ENCODE data around the gene CCHCR1.

CCHCR1 gene

DNA sequence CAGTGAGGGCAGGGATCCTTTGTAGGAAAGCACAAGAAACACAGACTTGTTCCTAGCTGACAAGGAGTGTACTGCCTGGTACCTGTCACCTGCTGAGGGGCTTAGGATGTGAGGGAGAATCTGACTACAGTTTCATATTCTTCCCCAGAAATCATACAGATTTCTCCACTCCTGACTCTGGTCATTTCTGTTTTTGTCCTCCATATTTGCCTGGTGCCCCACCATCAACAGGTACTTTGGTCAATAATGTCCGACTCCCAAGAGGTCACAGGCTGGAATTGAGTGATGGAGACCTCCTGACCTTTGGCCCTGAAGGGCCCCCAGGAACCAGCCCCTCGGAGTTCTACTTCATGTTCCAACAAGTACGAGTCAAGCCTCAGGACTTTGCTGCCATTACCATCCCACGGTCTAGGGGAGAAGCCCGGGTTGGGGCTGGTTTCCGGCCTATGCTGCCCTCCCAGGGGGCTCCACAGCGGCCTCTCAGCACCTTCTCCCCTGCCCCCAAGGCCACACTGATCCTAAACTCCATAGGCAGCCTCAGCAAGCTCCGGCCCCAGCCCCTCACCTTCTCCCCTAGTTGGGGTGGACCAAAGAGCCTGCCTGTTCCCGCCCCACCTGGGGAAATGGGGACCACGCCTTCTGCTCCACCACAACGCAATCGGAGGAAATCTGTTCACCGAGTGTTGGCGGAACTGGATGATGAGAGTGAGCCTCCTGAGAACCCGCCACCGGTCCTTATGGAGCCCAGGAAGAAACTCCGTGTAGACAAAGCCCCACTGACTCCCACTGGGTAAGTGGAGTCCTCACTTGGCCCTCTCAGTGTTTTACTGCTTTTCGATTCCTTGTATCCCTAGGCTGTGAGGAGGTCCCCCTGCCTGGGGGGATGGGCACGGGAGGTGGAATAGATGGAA is 3.9 kb upstream of the CCHCR1 start:
- DNase-seq: no peak

DNA sequence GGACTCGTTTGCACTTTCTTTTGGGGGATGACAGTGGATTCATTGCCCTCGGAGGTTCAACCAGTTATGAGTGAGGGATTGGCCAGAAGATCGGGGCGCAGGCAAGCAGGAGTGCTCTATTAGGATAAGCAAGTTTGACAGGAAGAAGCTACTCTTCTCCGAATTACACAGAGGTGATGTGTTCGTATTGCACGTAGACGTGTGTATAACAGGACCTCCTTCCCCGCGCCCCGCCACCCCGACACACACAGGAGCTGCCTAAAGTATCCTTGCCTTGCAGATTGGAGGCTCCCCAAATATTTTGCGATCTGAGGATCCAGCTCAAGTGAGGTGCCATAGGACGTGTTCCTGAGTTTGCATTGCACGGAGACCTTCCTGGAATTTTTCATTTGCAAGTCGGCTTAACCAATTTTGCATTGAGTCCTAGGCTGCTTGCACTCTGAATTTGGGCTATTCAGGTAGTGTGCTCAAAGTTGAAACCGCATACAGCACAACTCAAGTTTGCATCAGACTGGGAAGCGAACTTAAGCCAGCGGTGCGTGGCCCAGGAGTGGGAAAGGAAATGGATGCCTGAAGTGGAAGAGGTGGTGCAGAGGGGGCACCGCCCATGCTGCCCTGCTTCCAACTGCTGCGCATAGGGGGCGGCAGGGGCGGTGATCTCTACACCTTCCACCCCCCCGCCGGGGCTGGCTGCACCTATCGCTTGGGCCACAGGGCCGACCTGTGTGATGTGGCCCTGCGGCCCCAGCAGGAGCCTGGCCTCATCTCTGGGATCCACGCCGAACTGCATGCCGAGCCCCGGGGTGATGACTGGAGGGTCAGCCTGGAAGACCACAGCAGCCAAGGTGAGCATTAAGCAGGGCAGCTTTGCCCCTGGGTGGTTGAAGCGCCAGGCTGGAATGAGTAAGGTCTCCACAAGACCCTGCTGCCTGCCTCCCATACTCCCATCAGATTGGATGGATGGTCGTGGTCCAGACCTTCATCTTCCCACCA is 1.6 kb upstream of the CCHCR1 start:
- DNase-seq: peak; percentile 66

DNA sequence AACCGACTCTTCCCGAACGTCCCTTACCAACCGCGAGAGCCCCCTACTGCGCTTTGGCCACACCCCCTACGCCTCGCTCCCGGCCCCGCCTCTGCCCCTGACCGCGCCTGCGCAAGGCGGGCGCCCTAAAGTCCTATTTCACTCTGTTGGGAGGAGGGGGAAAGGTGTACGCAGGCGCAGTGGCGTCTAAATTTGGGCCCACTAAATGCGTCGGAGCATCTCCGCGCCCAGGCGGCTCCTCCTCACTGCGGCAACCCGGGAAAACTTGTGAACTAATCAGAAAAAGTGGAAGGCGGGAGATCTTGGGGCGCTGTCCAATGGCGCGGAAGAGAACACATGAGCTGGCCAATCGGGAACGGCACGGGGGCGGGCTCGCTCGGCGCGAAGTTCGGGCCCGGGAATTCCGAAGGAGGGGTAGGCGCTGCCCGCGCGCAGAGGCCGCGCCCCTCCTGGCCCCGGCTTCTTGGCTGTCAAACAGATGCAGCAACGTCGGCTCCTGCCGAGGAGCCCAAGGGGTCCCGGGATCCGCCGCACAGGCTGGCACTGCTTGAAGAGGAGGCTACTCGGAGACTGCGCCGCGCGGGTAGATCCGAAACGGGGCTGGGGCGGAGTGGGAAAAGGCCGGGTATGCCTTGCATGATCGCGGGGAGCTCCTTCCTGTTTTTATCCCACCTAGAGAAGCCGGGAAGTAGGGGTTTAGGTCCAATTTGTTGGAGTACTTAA is 699 bp upstream of the CCHCR1 start, which contains the start of gene TCF19:
Gene TCF19 (plus strand): TSS at position 450 of the 723 bp plus-strand sequence. CDS start 881 bp downstream, outside the sequence.
- peak; percentile 99 for DNase-seq

DNA sequence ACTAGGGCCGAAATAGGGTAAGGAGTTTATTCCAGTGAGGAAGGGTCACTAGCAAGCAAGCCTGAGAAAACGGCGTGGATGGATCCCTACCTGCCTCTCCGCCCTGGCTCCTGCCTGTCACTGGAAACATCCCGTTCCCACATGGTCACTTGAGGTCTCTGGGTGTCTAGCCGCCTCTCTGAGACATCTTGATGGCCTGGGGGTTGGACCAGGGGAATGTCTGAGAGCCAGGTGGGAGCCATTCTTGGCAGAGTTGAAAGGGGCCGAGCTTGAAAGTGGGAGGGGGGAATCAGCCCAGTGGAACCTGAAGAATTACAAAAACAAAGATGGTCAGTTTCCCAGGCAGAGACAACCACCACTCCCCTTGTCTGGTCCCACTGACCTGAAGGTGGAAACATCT is 961 bp downstream of the CCHCR1 start:
- DNase-seq: no peak

DNA sequence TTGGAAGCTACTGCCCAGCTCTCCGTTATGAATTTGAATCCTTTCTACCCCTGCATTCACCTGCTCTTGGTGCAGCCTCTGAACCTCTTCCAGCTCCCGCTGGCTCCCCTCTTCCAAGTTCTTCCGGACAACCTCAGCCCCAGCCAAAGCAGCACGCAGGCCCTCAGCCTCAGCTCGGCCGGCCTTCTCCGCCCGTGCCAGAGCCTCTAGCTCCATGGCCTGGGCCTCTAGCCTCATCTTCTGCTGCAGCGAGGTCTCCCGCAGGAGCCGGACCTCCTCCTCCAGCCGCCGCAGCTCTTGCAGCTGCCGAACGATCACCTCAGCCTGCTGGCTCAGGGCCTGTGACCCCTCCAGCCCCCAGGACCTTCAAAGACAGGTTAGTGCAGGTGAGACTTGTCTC is 3.2 kb downstream of the CCHCR1 start:
- no peak for DNase-seq

DNA sequence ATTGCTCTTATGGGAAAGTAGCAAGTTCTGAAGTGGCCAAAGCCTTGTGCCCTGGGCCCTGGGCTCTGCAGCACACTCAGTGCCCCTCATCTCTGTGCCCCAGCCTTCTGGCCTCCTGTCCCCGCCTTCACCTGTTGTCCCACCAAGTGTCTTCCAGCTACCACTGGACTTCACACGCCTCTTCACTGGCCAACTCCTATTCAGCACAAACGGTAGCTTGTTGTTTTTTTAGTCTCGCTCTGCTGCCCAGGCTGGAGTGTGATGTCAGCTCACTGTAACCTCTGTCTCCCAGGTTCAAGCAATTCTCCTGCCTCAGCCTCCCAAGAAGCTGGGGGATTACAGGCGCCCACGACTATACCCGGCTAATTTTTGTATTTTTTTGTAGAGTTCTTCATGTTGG is 4.8 kb downstream of the CCHCR1 start:
- no peak for DNase-seq

DNA sequence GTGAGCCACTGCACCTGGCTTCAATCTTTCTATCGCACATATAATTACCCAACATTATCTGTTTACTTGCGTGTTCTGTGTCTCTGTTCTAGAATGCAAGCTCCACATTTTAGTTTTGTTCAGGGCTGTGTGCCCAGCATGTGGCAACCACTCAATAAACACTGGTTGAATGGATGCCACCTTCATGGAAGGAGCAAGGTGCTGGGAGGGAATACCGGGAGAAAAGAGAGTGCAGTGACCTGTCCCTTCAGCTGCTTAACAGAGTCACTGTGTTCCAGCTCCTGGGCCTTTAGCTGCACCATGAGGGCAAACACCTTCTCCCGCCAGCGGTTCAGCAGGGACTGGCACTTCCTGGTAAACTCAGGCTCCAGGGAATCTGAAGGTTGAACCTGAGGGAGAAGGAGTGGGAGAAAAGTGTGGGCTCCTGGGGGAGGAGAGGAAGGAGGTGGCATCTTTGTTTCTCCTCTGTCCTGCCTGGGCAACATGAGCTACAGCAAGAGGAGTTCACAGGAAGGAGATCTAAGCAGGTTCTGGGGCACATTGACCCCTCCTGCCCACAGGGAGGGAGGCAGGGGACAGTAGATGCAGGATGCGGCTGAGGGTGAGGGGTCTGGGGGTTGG is 7.7 kb downstream of the CCHCR1 start:
- DNase-seq: no peak

DNA sequence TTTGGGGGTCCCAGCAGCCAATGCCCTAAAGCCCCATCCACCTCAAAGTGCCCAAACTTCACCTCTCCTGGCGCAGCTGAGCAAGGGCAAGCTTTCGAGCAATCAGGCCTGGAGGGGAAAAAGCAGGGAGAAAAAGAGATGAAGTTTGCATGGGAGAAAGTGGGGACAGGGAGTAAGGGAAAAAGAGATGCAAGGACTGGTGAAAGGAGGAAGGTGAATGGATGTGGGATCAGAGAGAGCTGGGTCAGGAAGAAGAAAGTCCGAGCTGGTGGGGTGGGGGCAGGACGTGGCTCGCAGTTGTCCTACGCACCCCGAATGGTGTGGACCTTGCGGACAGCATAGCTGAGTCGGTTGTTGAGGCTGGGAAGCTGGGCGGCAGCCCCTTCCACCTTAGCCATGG is 12.2 kb downstream of the CCHCR1 start:
- no peak for DNase-seq

DNA sequence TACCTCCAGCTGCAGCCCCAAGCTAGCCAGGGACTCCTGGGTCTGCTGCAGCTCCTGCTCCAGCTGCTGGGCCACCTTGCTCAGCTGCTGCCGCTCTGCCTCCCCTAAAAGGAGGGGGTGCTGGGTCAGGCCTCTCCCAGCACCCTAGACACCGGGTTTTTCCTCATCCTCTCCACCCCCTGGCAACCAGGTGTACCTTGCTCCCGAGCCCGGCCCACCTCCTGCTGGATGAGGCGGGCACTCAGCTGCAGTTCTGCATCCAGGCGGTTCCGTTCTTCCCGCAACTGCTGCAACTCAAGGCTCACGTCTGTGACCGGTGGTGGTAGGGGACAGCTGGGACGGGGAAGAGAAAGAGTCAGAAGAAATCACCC is 12.6 kb downstream of the CCHCR1 start:
- DNase-seq: no peak

DNA sequence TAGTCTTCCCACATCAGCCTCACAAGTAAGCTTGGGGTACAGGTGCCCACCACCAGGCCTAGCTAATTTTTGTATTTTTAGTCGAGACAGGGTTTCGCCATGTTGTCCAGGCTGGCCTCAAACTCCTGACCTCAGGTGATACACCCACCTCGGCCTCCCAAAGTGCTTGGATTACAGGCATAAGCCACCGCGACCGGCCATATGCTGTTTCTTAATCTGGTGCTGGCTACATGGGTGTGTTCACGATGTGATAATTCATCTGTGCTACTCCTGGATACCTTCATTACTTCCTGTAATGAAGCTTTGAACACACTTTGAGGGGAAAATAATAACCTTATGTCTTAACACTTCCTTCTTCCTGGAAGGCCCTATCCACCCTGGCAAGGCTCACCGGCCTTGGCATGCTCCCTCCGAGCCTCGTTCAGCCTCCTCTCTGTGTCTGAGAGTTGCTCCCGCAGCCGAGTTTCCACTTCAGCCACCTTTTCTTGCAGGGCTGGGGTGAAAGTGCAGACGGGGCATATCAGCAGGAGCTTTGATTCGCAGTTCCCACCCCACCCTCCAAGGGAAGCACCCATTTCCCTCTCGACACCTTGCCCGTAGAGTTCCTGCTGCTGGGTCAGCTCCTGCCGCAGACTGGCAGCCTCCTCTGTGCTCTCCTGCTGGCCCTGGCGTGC is 13.2 kb downstream of the CCHCR1 start:
- no peak for DNase-seq

DNA sequence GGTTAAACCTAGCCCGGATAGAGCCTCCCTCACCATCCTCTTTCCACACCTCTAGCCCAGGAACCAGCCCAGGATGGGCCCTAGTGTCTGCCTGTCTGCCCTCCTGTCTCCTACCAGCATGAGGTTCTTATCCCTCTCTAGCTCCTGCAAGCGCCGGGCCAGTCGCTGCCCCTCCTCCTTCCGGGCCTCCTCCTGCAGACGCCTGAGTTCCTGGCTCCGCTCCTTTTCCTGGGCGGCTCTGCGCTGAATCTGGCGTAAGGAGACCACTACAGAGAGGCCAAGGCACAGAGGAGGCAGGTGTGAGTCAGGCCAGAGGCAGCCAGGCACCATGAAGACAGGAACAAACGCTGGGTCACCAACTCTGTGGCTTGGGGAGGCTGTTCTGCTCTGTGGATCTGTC is 14.5 kb downstream of the CCHCR1 start:
- DNase-seq: no peak

DNA sequence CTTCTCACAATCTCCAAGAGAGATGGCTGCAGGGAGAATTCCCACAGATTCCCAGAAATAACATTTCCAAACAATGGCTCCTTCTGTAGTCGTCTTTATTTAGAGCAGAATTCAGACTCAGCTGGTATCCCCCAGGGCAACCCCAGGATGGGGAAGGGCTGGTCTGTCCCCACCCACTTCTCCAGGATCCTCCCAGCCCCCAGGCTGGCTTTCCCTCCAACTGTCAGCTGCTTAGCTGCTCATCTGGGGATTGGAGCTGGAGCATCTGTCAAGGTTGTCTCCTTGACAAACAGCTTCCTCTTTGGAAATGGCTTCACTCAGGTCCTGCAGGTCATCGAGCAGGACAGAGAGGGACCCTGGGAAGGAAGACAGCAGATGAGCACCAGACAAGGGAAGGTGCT is 15.2 kb downstream of the CCHCR1 start:
- DNase-seq: no peak

DNA sequence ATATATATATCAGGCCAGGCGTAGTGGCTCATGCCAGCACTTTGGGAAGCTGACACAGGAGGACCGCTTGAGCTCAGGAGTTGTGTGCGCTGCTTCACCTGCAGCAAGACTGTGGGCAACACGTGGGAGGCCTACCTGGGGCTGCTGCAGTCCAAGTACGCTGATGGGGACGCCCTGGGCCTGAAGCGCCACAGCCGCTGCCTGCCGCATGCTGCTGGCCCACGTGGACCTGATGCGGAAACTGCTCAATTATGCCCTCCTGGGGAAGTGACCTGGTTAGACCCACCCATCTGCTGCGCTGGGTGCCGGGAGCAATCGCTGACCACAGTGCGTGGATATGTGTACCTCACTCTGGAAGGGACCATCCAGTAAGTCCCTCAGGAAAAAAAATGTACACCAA is 17.0 kb downstream of the CCHCR1 start:
- no peak for DNase-seq

DNA sequence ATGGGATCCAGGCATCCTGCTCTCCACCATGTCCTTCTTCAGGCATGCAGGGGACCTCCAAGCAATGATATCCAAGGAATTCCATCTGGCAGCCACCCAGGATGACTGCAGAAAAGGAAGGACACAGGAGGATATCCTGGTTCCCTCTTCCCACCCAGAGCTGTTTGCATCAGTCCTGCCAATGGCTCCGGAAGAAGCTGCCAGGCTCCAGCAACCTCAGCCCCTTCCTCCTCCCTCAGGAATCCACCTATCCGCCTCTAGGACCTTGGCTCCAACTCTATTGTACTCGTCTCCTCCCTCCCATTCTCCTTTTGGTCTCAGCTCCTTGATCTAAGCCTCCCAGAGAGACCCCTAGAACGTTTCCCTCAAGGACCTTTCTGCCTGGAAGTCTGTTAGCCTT is 18.0 kb downstream of the CCHCR1 start:
- no peak for DNase-seq

DNA sequence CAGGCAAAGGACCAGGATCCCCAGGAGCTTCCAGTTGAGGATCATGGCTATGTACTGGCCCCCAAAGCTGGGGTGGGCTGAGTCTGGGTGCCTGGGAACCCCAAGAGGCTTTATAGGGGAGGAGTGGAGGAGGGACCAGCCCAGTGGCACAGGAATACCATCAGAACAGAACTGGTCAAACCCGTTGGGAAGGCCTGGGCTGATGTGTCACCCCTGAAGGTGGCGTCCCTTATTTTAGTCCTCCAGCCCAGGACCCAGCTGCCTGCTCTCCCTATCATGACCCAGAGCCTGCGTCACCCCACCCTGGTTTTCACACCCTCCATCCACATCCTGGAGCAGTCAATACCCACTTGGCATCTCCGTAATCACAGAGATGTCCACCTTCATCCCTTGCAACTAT is 18.6 kb downstream of the CCHCR1 start, which contains the start of gene PSORS1C2:
Gene PSORS1C2 (minus strand): TSS at position 85 of the 400 bp plus-strand sequence. CDS start 40 bp downstream, at position 45.
- DNase-seq: no peak

DNA sequence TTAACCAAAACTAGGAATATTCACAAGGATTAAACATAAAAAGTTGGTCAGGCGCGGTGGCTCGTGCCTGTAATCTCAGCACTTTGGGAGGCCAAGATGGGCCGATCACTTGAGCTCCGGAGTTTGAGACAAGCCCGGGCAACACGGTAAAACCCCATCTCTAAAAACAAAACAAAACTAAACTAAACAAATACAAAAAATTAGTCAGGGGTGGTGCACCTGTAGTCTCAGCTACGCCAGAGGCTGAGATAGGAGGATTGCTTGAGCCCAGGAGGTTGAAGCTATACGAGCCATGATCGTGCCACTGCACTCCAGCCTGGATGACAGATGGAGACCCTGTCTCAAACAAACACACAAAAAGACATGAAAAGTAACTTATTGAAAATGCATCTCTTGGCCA is 21.9 kb downstream of the CCHCR1 start:
- DNase-seq: no peak

DNA sequence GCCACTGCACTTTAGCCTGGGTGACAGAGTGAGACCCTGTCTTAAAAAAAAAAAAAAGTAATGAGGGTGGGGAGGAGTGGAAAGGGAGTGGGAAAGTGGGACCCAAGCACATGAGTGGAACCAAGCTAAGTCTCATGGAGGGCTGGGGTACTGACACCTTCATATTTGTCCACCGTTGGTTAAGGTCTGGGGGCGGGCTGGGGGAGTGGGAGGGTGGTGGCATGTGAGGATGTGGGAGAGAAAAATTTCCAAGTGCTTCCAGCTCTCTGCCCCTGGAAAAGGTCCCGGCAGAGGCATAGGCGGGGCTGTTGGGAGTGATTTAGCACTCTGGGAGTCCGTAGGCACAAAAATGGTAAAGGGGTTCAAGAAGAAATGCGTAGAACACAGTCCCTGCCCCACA is 24.8 kb downstream of the CCHCR1 start:
- no peak for DNase-seq

DNA sequence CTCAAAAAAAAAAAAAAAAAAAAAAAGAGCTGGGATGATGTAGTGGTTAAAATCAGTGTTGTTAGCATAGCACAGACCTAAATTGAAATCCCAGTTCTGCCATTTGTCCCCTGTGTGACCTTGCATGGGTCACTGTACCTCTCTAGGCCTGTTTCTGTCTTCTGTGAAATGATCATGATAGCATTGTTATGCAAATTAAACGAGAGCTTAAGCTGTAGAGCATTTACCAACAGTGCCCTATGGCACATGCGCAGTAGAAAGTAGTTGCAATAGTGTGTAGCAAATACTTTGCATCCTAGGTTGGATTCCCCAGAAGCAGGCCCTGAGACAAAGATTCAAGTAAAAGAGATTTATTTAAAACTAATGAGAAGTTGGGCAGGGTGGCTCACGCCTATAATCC is 26.0 kb downstream of the CCHCR1 start:
- no peak for DNase-seq

DNA sequence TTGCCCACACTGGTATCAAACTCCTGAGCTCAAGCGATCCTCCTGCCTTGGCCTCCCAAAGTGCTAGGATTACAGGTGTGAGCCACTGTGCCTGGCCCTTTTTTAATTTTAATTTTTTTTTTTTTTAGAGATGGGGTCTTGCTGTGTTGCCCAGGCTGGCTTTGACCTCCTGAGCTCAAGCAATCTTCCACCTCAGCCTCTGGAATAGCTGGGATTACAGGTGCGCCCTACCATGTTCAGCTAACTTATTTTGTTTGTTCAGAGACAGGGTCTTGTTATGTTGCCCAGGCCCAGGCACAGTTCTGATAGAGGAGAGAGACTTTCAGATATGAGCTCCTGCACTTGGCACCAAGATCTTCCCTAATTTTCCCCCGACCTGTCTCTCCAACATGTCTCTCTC is 26.9 kb downstream of the CCHCR1 start:
- no peak for DNase-seq

DNA sequence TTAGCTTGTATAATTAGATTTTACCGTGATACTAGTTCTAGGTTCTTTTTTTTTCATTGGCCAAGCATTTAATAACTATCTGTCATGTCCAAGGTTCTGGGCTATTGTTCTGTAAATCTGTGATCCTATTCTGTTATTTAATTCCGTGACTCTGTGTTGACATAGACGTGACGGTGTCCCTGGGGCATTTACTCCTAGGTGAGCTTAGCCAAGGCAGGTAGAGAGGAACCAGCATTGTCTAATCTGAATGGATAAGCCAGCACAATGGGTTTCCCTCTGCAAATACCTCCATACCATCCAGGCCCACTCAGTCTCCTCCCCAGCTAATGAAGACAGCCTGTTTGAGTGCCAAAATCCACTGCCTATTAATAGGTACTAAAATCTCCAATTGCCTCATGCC is 28.5 kb downstream of the CCHCR1 start:
- no peak for DNase-seq

DNA sequence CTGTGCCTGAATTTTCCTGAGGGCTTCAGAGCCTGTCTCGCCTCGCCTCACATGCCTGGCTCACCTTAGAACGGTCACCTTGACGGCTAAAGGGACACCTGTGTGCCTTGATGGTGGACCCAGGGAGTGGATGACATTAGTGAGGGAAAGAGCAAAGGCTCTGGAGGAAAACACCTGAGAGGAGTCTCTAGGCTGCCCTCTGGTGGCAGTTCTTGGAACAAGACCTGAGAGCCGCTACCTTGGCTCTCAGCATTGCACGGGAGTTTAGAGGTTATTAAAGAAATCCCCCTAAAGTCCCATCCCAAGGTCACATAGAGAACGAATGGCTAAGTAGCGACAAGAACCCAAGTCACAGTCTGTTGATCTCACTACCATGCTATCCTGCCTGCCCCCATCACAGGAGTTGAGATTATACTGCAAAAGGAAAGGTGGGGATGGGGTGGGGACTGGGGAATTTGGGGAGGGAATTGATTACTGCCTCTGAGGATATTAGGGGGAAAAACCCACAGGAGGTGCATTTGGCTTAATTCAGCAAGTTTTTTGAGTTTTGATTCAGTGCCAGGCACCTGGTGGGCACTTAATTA is 29.4 kb downstream of the CCHCR1 start:
- DNase-seq: peak; percentile 86
